K562 (cell line): ENCODE measurements around the gene PFKL.

ENCODE experiments used
- BACH1 ChIP-seq: fragments of 200-800 bp; sonication (Bioruptor generic); IDR thresholded peaks from 2 replicates; pipeline ENCODE4 v1.6.1; 2016; ENCODE audit warnings: missing genetic modification characterization, missing compliant biosample characterization
- CREB1 ChIP-seq, 2 experiments: sonication (generic) in 1 of 2; formaldehyde crosslinking in 1 of 2; IDR thresholded peaks; 2 replicates each; pipeline versions ENCODE4 v1.6.1 to v1.8.0; 2012 to 2022; ENCODE audit warnings: inconsistent platforms in 1 of 2, mild to moderate bottlenecking in 1 of 2, missing genetic modification reagents in 1 of 2, moderate library complexity in 1 of 2
- DDX20 ChIP-seq: fragments of 450-650 bp; IDR thresholded peaks from 2 replicates; pipeline ENCODE4 v1.6.1; 2016; ENCODE audit warnings: missing genetic modification characterization, low read depth, mild to moderate bottlenecking, missing compliant biosample characterization, moderate library complexity
- KDM1A ChIP-seq, 2 experiments: fragments of 450-650 bp; IDR thresholded peaks; 2 replicates each; pipeline ENCODE4 v1.6.1; 2016; ENCODE audit warnings: mild to moderate bottlenecking in 2 of 2
- MEF2D ChIP-seq: conservative IDR thresholded peaks from 2 replicates; pipeline ENCODE4 v1.6.1; 2016; ENCODE audit warnings: low read depth, missing genetic modification characterization, missing compliant biosample characterization
- POLR2H ChIP-seq: IDR thresholded peaks from 2 replicates; pipeline ENCODE4 v1.6.1; 2016; ENCODE audit warnings: missing genetic modification characterization, low read depth, mild to moderate bottlenecking, control low read depth, missing compliant biosample characterization, moderate library complexity
- SREBF2 ChIP-seq: sonication (generic); formaldehyde crosslinking; IDR thresholded peaks from 2 replicates; pipeline ENCODE4 v1.4.0; 2020; ENCODE audit warnings: mild to moderate bottlenecking, missing genetic modification reagents
- ZNF280B ChIP-seq: fragments of 250-450 bp; sonication (Bioruptor Pico); IDR thresholded peaks from 2 replicates; pipeline ENCODE4 v1.5.1; 2021; ENCODE audit warnings: mild to moderate bottlenecking

- TF ChIP-seq SREBF2 (CRISPR knock-in tag) (no peak), ZNF280B (CRISPR knock-in tag) (no peak), MEF2D (tag) (no peak), BACH1 (tag) (no peak), DDX20 (tag) (no peak), KDM1A (IDR thresholded peaks at IDR 0.05) (no peak), CREB1 (IDR thresholded peaks at IDR 0.05) (no peak), CREB1 (CRISPR knock-in tag; IDR thresholded peaks at IDR 0.05) (no peak), POLR2H (tag) (no peak)
Observed at GRCh38 chr21:44356636-44357035, 56.8 kb downstream of the PFKL start.
